H1 (cell line): ENCODE measurements around the gene CPNE5. TPM values are rescaled to one million over a fixed set of nuclear protein-coding genes. Genes with fewer than 3 reads are reported as not detected.

ENCODE experiments used
- CTCF ChIA-PET: fragments of 300-600 bp; sonication (Branson Sonifier 250); formaldehyde crosslinking; loops from one replicate; lab custom pipeline; 2021; ENCODE audit not compliant: partially characterized antibody; lab: Charles Lee
- POLR2A ChIA-PET: fragments of 300-600 bp; sonication (Branson Sonifier 250); formaldehyde crosslinking; loops from one replicate; lab custom pipeline; 2021; ENCODE audit warnings: inconsistent platforms; ENCODE audit not compliant: partially characterized antibody; lab: Charles Lee
- DNase-seq, 2 experiments: peaks; one replicate each; pipeline versions ENCODE4 v3.0.0 to v3.0.0-alpha.2; 2010 to 2022; ENCODE audit warnings: low spot score in 2 of 2, low read depth in 1 of 2, mixed read lengths in 1 of 2
- FAIRE-seq: peaks from 2 replicates; lab custom pipeline; 2011; peaks lifted over from hg19 to GRCh38; lab: Jason Lieb, UNC
- H2AFZ ChIP-seq: 2 replicates; pipeline ENCODE4 v1.8.1; 2012; ENCODE audit warnings: low read length, inconsistent platforms
- H2AK5ac ChIP-seq: 2 replicates; pipeline ENCODE4 v1.6.1; 2013; ENCODE audit warnings: low read depth, low read length
- H2BK120ac ChIP-seq: replicated peaks from 2 replicates; pipeline ENCODE3; 2013; ENCODE audit warnings: low read depth, low read length, inconsistent platforms
- H2BK12ac ChIP-seq: 2 replicates; pipeline ENCODE4 v1.6.1; 2013; ENCODE audit warnings: low read depth, low read length
- H2BK15ac ChIP-seq: 2 replicates; pipeline ENCODE4 v1.6.1; 2013; ENCODE audit warnings: low read length
- H2BK20ac ChIP-seq: 2 replicates; pipeline ENCODE4 v1.6.1; 2013; ENCODE audit warnings: low read length
- H2BK5ac ChIP-seq: 2 replicates; pipeline ENCODE4 v1.6.1; 2013; ENCODE audit warnings: low read depth, low read length
- H3K14ac ChIP-seq: 2 replicates; pipeline ENCODE4 v1.6.1; 2013; ENCODE audit warnings: inconsistent platforms; ENCODE audit not compliant: insufficient read length
- H3K18ac ChIP-seq: 2 replicates; pipeline ENCODE4 v1.6.1; 2013; ENCODE audit warnings: low read length; ENCODE audit errors: extremely low read depth
- H3K23ac ChIP-seq: 2 replicates; pipeline ENCODE4 v1.6.1; 2013; ENCODE audit warnings: inconsistent platforms; ENCODE audit not compliant: insufficient read length
- H3K23me2 ChIP-seq: 2 replicates; pipeline ENCODE4 v1.6.1; 2013; ENCODE audit warnings: low read depth, low read length
- H3K27ac ChIP-seq: 2 replicates; pipeline ENCODE4 v1.6.1; 2011; ENCODE audit warnings: low read depth, low read length, inconsistent platforms
- H3K27me3 ChIP-seq, 4 experiments: replicated peaks in 1 of 4; 1 replicate in 1 of 4; 2 replicates in 3 of 4; pipeline versions ENCODE4 v1.6.1 to v1.8.1; 2011 to 2013; ENCODE audit warnings: low read length in 3 of 4, mild to moderate bottlenecking in 3 of 4, inconsistent platforms in 2 of 4, mixed read lengths in 2 of 4, moderate library complexity in 1 of 4; ENCODE audit not compliant: control insufficient read depth in 3 of 4, insufficient read depth in 3 of 4; ENCODE audit errors: extremely low read depth in 1 of 4
- H3K36me3 ChIP-seq, 4 experiments: 2 replicates each; pipeline versions ENCODE4 v1.6.1 to v1.8.1; 2011 to 2013; ENCODE audit warnings: mild to moderate bottlenecking in 4 of 4, low read length in 3 of 4, moderate library complexity in 2 of 4, control low read depth in 1 of 4, inconsistent platforms in 1 of 4; ENCODE audit not compliant: insufficient read depth in 4 of 4, control insufficient read depth in 2 of 4
- H3K4ac ChIP-seq: replicated peaks from 2 replicates; pipeline ENCODE3; 2013; ENCODE audit warnings: low read length, low read depth, mixed read lengths, inconsistent platforms; ENCODE audit not compliant: insufficient read length
- H3K4me1 ChIP-seq, 4 experiments: replicated peaks in 1 of 4; 1 replicate in 1 of 4; 2 replicates in 3 of 4; pipeline versions ENCODE4 v1.6.1 to v1.8.1; 2011 to 2013; ENCODE audit warnings: low read length in 3 of 4, inconsistent platforms in 2 of 4, mixed read lengths in 1 of 4; ENCODE audit not compliant: insufficient read depth in 4 of 4, control insufficient read depth in 3 of 4
- H3K4me2 ChIP-seq, 2 experiments: 2 replicates each; pipeline versions ENCODE4 v1.6.1 to v1.8.1; 2011 to 2013; ENCODE audit warnings: low read depth in 2 of 2, low read length in 2 of 2, control low read depth in 1 of 2, inconsistent platforms in 1 of 2, mild to moderate bottlenecking in 1 of 2; ENCODE audit not compliant: insufficient read depth in 1 of 2
- H3K4me3 ChIP-seq, 4 experiments: fragments of 200-600, 300-600 bp in 1 of 4; sonication (generic), shearing (Covaris generic), sonication (Bioruptor Twin) in 1 of 4; 2 replicates each; pipeline versions ENCODE4 v1.5.1 to v1.8.1; 2011 to 2016; ENCODE audit warnings: low read length in 4 of 4, low read depth in 3 of 4, control low read depth in 2 of 4, inconsistent platforms in 2 of 4, mild to moderate bottlenecking in 2 of 4, mixed read lengths in 1 of 4, moderate library complexity in 1 of 4; ENCODE audit not compliant: insufficient read depth in 2 of 4; ENCODE audit errors: extremely low read depth in 1 of 4
- H3K56ac ChIP-seq: replicated peaks from 2 replicates; pipeline ENCODE3; 2013; ENCODE audit warnings: low read depth, mild to moderate bottlenecking, mixed read lengths, low read length, inconsistent platforms; ENCODE audit not compliant: insufficient read length
- H3K79me1 ChIP-seq: 2 replicates; pipeline ENCODE4 v1.6.1; 2013; ENCODE audit warnings: low read depth, low read length, control low read depth
- H3K79me2 ChIP-seq, 2 experiments: 2 replicates each; pipeline versions ENCODE4 v1.6.1 to v1.8.1; 2012 to 2013; ENCODE audit warnings: low read length in 2 of 2, mild to moderate bottlenecking in 2 of 2, inconsistent platforms in 1 of 2; ENCODE audit not compliant: insufficient read depth in 2 of 2, control insufficient read depth in 1 of 2
- H3K9ac ChIP-seq, 4 experiments: replicated peaks in 1 of 4; 1 replicate in 1 of 4; 2 replicates in 3 of 4; pipeline versions ENCODE4 v1.6.1 to v1.8.1; 2011 to 2013; ENCODE audit warnings: low read depth in 3 of 4, low read length in 3 of 4, control low read depth in 2 of 4, mild to moderate bottlenecking in 2 of 4, moderate library complexity in 2 of 4, inconsistent platforms in 1 of 4; ENCODE audit errors: extremely low read depth in 1 of 4
- H3K9me3 ChIP-seq, 2 experiments: 2 replicates each; pipeline versions ENCODE4 v1.6.1 to v1.8.1; 2012 to 2013; ENCODE audit warnings: mild to moderate bottlenecking in 2 of 2, moderate library complexity in 2 of 2, control low read depth in 1 of 2, inconsistent platforms in 1 of 2, low read depth in 1 of 2, low read length in 1 of 2, mixed read lengths in 1 of 2; ENCODE audit not compliant: insufficient read depth in 2 of 2
- H4K20me1 ChIP-seq, 2 experiments: replicated peaks in 1 of 2; 2 replicates each; pipeline versions ENCODE3 to v1.8.1; 2011 to 2013; ENCODE audit warnings: inconsistent platforms in 2 of 2, low read length in 2 of 2, mild to moderate bottlenecking in 1 of 2; ENCODE audit not compliant: insufficient read depth in 2 of 2, control insufficient read depth in 1 of 2
- H4K5ac ChIP-seq: 2 replicates; pipeline ENCODE4 v1.6.1; 2013; ENCODE audit warnings: low read length, low read depth, mixed read lengths, inconsistent platforms; ENCODE audit not compliant: insufficient read length
- H4K8ac ChIP-seq: 2 replicates; pipeline ENCODE4 v1.8.0; 2013; ENCODE audit warnings: mild to moderate bottlenecking, moderate library complexity, low read length, inconsistent platforms; ENCODE audit not compliant: insufficient read depth; ENCODE audit errors: extremely low read depth
- H4K91ac ChIP-seq: replicated peaks from 2 replicates; pipeline ENCODE3; 2013; ENCODE audit warnings: low read length, mixed read lengths, inconsistent platforms; ENCODE audit not compliant: insufficient read length
- JUND ChIP-seq: IDR thresholded peaks from 2 replicates; pipeline ENCODE4 v1.6.1; 2011; ENCODE audit warnings: mild to moderate bottlenecking, improper control_type of control experiment, low read length
- SP2 ChIP-seq: IDR thresholded peaks from 2 replicates; pipeline ENCODE4 v1.6.1; 2012; ENCODE audit warnings: mild to moderate bottlenecking, low read length, inconsistent platforms
- SUZ12 ChIP-seq: fragments of 200-600 bp; sonication (generic); IDR thresholded peaks from 2 replicates; pipeline ENCODE4 v1.6.1; 2012; ENCODE audit warnings: mild to moderate bottlenecking, inconsistent platforms, low read length, moderate library complexity, mixed read lengths
- WGBS, 2 experiments: shearing (Covaris generic) in 1 of 2; methylation state at CpG; one replicate each; pipeline versions ENCODE4 v1.1.6 to v1.1.7; 2013 to 2015; ENCODE audit warnings: low lambda C conversion rate in 2 of 2, mixed read lengths in 2 of 2, inconsistent platforms in 1 of 2, low coverage in 1 of 2, missing lambda C conversion rate in 1 of 2; ENCODE audit not compliant: insufficient replicate concordance in 2 of 2, insufficient coverage in 1 of 2, insufficient read length in 1 of 2; ENCODE audit errors: extremely low coverage in 1 of 2, missing lambda C conversion rate in 1 of 2; 5-methylcytosine and 5-hydroxymethylcytosine counted together
- polyA plus RNA-seq, 7 experiments: library from polyadenylated mRNA; depleted of rRNA in 3 of 7; stranded (reverse) in 5 of 7; unstranded in 2 of 7; fragments of >200 nt in 5 of 7; fragments of 200-250 nt in 2 of 7; gene quantifications; 1 replicate in 5 of 7; 2 replicates in 1 of 7; 4 replicates in 1 of 7; pipeline versions ENCODE4 v1.2.1 to v1.2.3, GENCODE V29; 2011 to 2013; ENCODE audit warnings: missing spikeins in 2 of 7, mixed read lengths in 2 of 7
- total RNA-seq: library from RNA; stranded (reverse); fragmentation: NEBNext Ultra II Directional; extraction: Animal tissue kit (Norgen Biotek cat#: 25700); gene quantifications from 2 replicates; pipeline ENCODE4 v1.2.1, GENCODE V29; 2021

CPNE5 gene
- total and polyA plus RNA-seq, 2 of the 8 experiments (the other 6 are each of a cell fraction or from before 2014, with no cell fraction given): 0.88 to 1.8 TPM

DNA sequence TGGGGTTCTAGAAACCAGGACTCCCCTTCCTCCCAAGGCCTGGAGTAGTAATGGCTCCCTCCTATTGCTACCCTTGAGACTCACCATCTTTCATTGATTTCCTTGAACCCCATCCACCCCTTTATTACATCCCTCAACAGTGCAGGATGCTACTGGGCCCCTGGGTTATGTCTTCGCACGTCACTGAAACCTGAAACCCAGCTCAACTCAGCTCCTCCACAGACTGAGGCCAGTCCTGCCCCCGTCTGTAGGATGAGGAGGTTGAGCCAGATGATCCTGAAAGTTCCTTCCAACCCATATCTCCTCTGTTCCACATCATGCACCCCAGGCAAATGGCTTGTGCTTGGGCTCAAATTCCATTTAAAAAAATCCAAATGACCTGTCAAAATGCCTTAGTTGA is 21.4 kb downstream of the CPNE5 start:
- Histone ChIP-seq H3K18ac (peak overlapping the region; percentile 20; the same call in 1 of the 2 replicates), H2BK120ac (no peak overlapping the region), H3K4ac (no peak overlapping the region), H3K9ac (no peak overlapping the region), H2BK20ac (no peak overlapping the region), H3K79me1 (no peaks in the 10 kb centered on the region), H3K4me1 (peaks cover 0 to 9% (median 2%) of the 10 kb centered on the region in 4 experiments; a peak in 4 of 7 replicates), H3K27me3 (no peaks in the 10 kb centered on the region; a peak in 1 of 7 replicates), H3K4me2 (no peak overlapping the region; a peak in 1 of 4 replicates), H2AK5ac (no peak overlapping the region), H2BK12ac (0 out of 2 replicates have a peak overlapping the region, but pooled peaks have one; percentile 39), H3K36me3 (no peaks in the 10 kb centered on the region), H3K4me3 (no peak overlapping the region), H3K27ac (no peak overlapping the region), H2BK5ac (0 out of 2 replicates have a peak overlapping the region, but pooled peaks have one; percentile 12), H3K56ac (no peak overlapping the region), H3K23me2 (no peaks in the 10 kb centered on the region), H3K23ac (no peak overlapping the region), H3K14ac (no peak overlapping the region), H4K20me1 (no peaks in the 10 kb centered on the region), H3K9me3 (no peaks in the 10 kb centered on the region), H4K5ac (no peak overlapping the region), H2BK15ac (0 out of 2 replicates have a peak overlapping the region, but pooled peaks have one; percentile 53), H4K8ac (no peak overlapping the region), H4K91ac (no peak overlapping the region), H3K79me2 (no peaks in the 10 kb centered on the region), H2AFZ (no peak overlapping the region; the same call in 1 of the 2 replicates)
- ChIA-PET POLR2A (no interaction called here), CTCF (interaction anchor here (0.9 to 11.4 kb wide), 4 partner anchors 10 to 234 kb away, joined by 3 to 154 read pairs (median 4); no protein-coding TSS in a partner anchor)
- FAIRE-seq: no peak
- TF ChIP-seq SP2: no peak
- TF ChIP-seq SUZ12: no peak
- TF ChIP-seq JUND: no peak
- WGBS, 2 experiments: 67% methylated on average over 3 of the region's 3 CpGs; no CpG with 5 or more reads in 1 of the 2 experiments
- no peak for DNase-seq
